H9 (cell line): Measurements from ENCODE around the gene MEMO1. TPM values are rescaled to one million over a fixed set of nuclear protein-coding genes. Genes with fewer than 3 reads are reported as not detected.

Experiments
- DNase-seq: peaks from one replicate; pipeline ENCODE4 v3.0.0-alpha.2; 2017
- H2AFZ ChIP-seq: one replicate; pipeline ENCODE4 v1.6.1; 2013; ENCODE audit warnings: mild to moderate bottlenecking, low read length, control low read depth, moderate library complexity
- H2AK5ac ChIP-seq: 2 replicates; pipeline ENCODE4 v1.6.1; 2013; ENCODE audit warnings: low read length, control low read depth, mixed read lengths; ENCODE audit not compliant: insufficient read length
- H2BK120ac ChIP-seq: one replicate; pipeline ENCODE4 v1.6.1; 2013; ENCODE audit warnings: low read depth, mild to moderate bottlenecking, low read length, control low read depth, inconsistent platforms; ENCODE audit not compliant: poor library complexity, severe bottlenecking
- H2BK12ac ChIP-seq: 2 replicates; pipeline ENCODE4 v1.6.1; 2013; ENCODE audit warnings: low read length, control low read depth, mixed read lengths, low read depth; ENCODE audit not compliant: insufficient read length
- H2BK15ac ChIP-seq: 2 replicates; pipeline ENCODE4 v1.6.1; 2013; ENCODE audit warnings: low read depth, low read length, control low read depth
- H2BK20ac ChIP-seq: one replicate; pipeline ENCODE4 v1.6.1; 2013; ENCODE audit warnings: low read depth, mild to moderate bottlenecking, low read length, control low read depth, inconsistent platforms; ENCODE audit not compliant: poor library complexity, severe bottlenecking
- H2BK5ac ChIP-seq: 2 replicates; pipeline ENCODE4 v1.6.1; 2013; ENCODE audit warnings: low read length, control low read depth, mixed read lengths; ENCODE audit not compliant: insufficient read length
- H3K14ac ChIP-seq: 2 replicates; pipeline ENCODE4 v1.6.1; 2013; ENCODE audit warnings: low read length, control low read depth; ENCODE audit not compliant: insufficient read depth
- H3K18ac ChIP-seq: 2 replicates; pipeline ENCODE4 v1.6.1; 2013; ENCODE audit warnings: low read depth, mild to moderate bottlenecking, mixed read lengths, low read length, control low read depth; ENCODE audit not compliant: insufficient read length
- H3K23ac ChIP-seq: 2 replicates; pipeline ENCODE4 v1.6.1; 2013; ENCODE audit warnings: low read length, control low read depth, mixed read lengths, low read depth; ENCODE audit not compliant: insufficient read length
- H3K23me2 ChIP-seq: 2 replicates; pipeline ENCODE4 v1.6.1; 2013; ENCODE audit warnings: low read depth, mild to moderate bottlenecking, mixed read lengths, low read length, control low read depth; ENCODE audit not compliant: insufficient read length, poor library complexity, severe bottlenecking
- H3K27ac ChIP-seq: 2 replicates; pipeline ENCODE4 v1.5.1; 2013; ENCODE audit warnings: low read length, control low read depth, mixed read lengths, low read depth; ENCODE audit not compliant: insufficient read length
- H3K27me3 ChIP-seq: 2 replicates; pipeline ENCODE4 v1.6.1; 2013; ENCODE audit warnings: low read length, control low read depth, inconsistent platforms; ENCODE audit not compliant: insufficient read depth
- H3K4ac ChIP-seq: 2 replicates; pipeline ENCODE4 v1.6.1; 2013; ENCODE audit warnings: low read depth, mild to moderate bottlenecking, control low read depth, inconsistent platforms, low read length, moderate library complexity
- H3K4me1 ChIP-seq: 2 replicates; pipeline ENCODE4 v1.6.1; 2013; ENCODE audit warnings: low read length, control low read depth, inconsistent platforms; ENCODE audit not compliant: insufficient read depth
- H3K4me2 ChIP-seq: 2 replicates; pipeline ENCODE4 v1.6.1; 2013; ENCODE audit warnings: low read length, control low read depth, mixed read lengths; ENCODE audit not compliant: insufficient read length, insufficient read depth
- H3K56ac ChIP-seq: 2 replicates; pipeline ENCODE4 v1.6.1; 2013; ENCODE audit warnings: low read depth, mild to moderate bottlenecking, mixed read lengths, low read length, control low read depth; ENCODE audit not compliant: insufficient read length
- H3K79me1 ChIP-seq: 2 replicates; pipeline ENCODE4 v1.6.1; 2013; ENCODE audit warnings: low read depth, mild to moderate bottlenecking, moderate library complexity, low read length, control low read depth, inconsistent platforms; ENCODE audit not compliant: insufficient read depth, poor library complexity, severe bottlenecking
- H3K79me2 ChIP-seq: 2 replicates; pipeline ENCODE4 v1.6.1; 2013; ENCODE audit warnings: low read length, control low read depth, inconsistent platforms; ENCODE audit not compliant: insufficient read depth
- H3K9ac ChIP-seq: 2 replicates; pipeline ENCODE4 v1.6.1; 2013; ENCODE audit warnings: low read length, control low read depth, mixed read lengths; ENCODE audit not compliant: insufficient read length; ENCODE audit errors: extremely low read depth
- H3K9me3 ChIP-seq: one replicate; pipeline ENCODE4 v1.6.1; 2013; ENCODE audit warnings: low read depth, low read length, inconsistent platforms; ENCODE audit not compliant: control insufficient read depth
- H3T11ph ChIP-seq: one replicate; pipeline ENCODE4 v1.6.1; 2013; ENCODE audit warnings: mild to moderate bottlenecking, low read length, control low read depth, inconsistent platforms
- H4K20me1 ChIP-seq: one replicate; pipeline ENCODE4 v1.6.1; 2013; ENCODE audit not compliant: control insufficient read depth, insufficient read length, insufficient read depth
- H4K5ac ChIP-seq: 2 replicates; pipeline ENCODE4 v1.6.1; 2013; ENCODE audit warnings: low read depth, mild to moderate bottlenecking, mixed read lengths, low read length, control low read depth; ENCODE audit not compliant: insufficient read length
- H4K8ac ChIP-seq: replicated peaks from 2 replicates; pipeline ENCODE4 v1.6.1; 2013; ENCODE audit warnings: low read length, control low read depth, mixed read lengths, low read depth; ENCODE audit not compliant: insufficient read length
- H4K91ac ChIP-seq: 2 replicates; pipeline ENCODE4 v1.6.1; 2013; ENCODE audit warnings: low read depth, mild to moderate bottlenecking, moderate library complexity, mixed read lengths, low read length, control low read depth; ENCODE audit not compliant: insufficient read length
- H3K27ac Mint-ChIP-seq, 3 experiments: 2 replicates in 2 of 3; 3 replicates in 1 of 3; pipeline ENCODE4 v1.8.0; 2020 to 2021; ENCODE audit warnings: mixed read lengths in 3 of 3, mild to moderate bottlenecking in 1 of 3, moderate library complexity in 1 of 3
- H3K27me3 Mint-ChIP-seq: 2 replicates; pipeline ENCODE4 v1.8.0; 2021; ENCODE audit warnings: low read depth, mild to moderate bottlenecking, moderate library complexity, mixed read lengths
- H3K36me3 Mint-ChIP-seq, 3 experiments: 2 replicates in 2 of 3; 3 replicates in 1 of 3; pipeline ENCODE4 v1.8.0; 2020 to 2021; ENCODE audit warnings: low read depth in 3 of 3, mixed read lengths in 3 of 3; ENCODE audit not compliant: insufficient read depth in 1 of 3
- H3K4me1 Mint-ChIP-seq, 2 experiments: 2 replicates each; pipeline ENCODE4 v1.8.0; 2020; ENCODE audit warnings: mixed read lengths in 2 of 2
- H3K4me3 Mint-ChIP-seq, 2 experiments: 2 replicates in 1 of 2; 3 replicates in 1 of 2; pipeline ENCODE4 v1.8.0; 2020 to 2021; ENCODE audit warnings: mild to moderate bottlenecking in 2 of 2, mixed read lengths in 2 of 2, moderate library complexity in 1 of 2
- H3K9me3 Mint-ChIP-seq, 2 experiments: 2 replicates in 1 of 2; 3 replicates in 1 of 2; pipeline ENCODE4 v1.8.0; 2020; ENCODE audit warnings: mild to moderate bottlenecking in 2 of 2, mixed read lengths in 2 of 2, moderate library complexity in 1 of 2
- WGBS: extraction: QIAGEN DNeasy Blood & Tissue Kit; methylation state at CpG from one replicate; pipeline ENCODE4 v1.1.7; 2013; ENCODE audit warnings: missing lambda C conversion rate, low lambda C conversion rate, mixed read lengths; ENCODE audit not compliant: insufficient read length; ENCODE audit errors: extremely low coverage; 5-methylcytosine and 5-hydroxymethylcytosine counted together
- total RNA-seq: library from RNA; stranded (reverse); gene quantifications from 2 replicates; pipeline ENCODE4 v1.2.1, GENCODE V29; 2021
- TF ChIP-seq, protein P1 (sequence below): fragments of 200-600 bp; sonication (generic); conservative IDR thresholded peaks from 3 replicates; pipeline ENCODE4 v1.8.0; 2021; ENCODE audit warnings: antibody characterized with exemption, mild to moderate bottlenecking

Gene MEMO1
- total RNA-seq, 1 experiment from 2014 or later = 49.4 TPM

DNA sequence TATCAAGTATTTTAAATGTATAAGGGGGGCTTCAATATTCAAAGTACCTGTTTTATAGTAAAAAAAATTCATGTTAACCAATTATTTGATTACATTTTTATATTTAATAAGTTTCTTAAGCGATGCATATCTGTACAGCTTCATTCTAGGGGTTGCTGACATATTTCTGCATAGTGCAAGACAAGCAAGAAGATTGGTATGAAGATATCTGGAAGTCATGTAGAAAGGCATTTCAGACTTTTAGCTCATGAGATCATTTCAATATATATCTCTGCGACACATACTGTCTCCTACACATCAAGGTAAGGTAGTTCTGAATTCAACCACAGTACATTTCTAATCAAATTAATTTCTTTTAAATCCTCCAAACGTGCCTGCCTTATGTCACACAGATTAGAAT is 73.1 kb downstream of the MEMO1 start:
- DNase-seq = no peak
- Mint-ChIP-seq H3K36me3 (peaks cover 0 to 4% (median 0%) of the 10 kb centered on the region in 3 experiments; a peak in 2 of 7 replicates), H3K4me3 (no peak overlapping the region), H3K4me1 (no peaks in the 10 kb centered on the region), H3K27ac (no peak overlapping the region), H3K27me3 (no peaks in the 10 kb centered on the region), H3K9me3 (no peaks in the 10 kb centered on the region)
- Histone ChIP-seq H3K79me1 (no peaks in the 10 kb centered on the region), H3K23ac (no peak overlapping the region), H4K8ac (no peak overlapping the region), H3T11ph (no peak overlapping the region), H4K20me1 (no peaks in the 10 kb centered on the region), H3K14ac (no peak overlapping the region), H2BK5ac (no peak overlapping the region), H3K4ac (no peak overlapping the region), H4K91ac (no peak overlapping the region), H3K4me1 (no peaks in the 10 kb centered on the region), H3K23me2 (no peaks in the 10 kb centered on the region), H3K9me3 (no peaks in the 10 kb centered on the region), H3K27me3 (no peaks in the 10 kb centered on the region), H2AFZ (no peak overlapping the region), H2AK5ac (no peak overlapping the region), H2BK15ac (no peak overlapping the region), H2BK12ac (no peak overlapping the region), H3K18ac (no peak overlapping the region), H2BK20ac (no peak overlapping the region), H3K4me2 (no peak overlapping the region), H2BK120ac (no peak overlapping the region), H3K9ac (no peak overlapping the region), H3K79me2 (no peaks in the 10 kb centered on the region), H3K27ac (no peak overlapping the region), H4K5ac (no peak overlapping the region), H3K56ac (no peak overlapping the region)
- TF ChIP-seq, protein P1, sequence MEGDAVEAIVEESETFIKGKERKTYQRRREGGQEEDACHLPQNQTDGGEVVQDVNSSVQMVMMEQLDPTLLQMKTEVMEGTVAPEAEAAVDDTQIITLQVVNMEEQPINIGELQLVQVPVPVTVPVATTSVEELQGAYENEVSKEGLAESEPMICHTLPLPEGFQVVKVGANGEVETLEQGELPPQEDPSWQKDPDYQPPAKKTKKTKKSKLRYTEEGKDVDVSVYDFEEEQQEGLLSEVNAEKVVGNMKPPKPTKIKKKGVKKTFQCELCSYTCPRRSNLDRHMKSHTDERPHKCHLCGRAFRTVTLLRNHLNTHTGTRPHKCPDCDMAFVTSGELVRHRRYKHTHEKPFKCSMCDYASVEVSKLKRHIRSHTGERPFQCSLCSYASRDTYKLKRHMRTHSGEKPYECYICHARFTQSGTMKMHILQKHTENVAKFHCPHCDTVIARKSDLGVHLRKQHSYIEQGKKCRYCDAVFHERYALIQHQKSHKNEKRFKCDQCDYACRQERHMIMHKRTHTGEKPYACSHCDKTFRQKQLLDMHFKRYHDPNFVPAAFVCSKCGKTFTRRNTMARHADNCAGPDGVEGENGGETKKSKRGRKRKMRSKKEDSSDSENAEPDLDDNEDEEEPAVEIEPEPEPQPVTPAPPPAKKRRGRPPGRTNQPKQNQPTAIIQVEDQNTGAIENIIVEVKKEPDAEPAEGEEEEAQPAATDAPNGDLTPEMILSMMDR = no peak
- no CpG with 5 or more reads among the region's 3 CpGs for WGBS
